IMR-90 (cell line): ENCODE measurements around the gene SRGAP2C.
"Not testable (repeated sequence)": the region's sequence is repeated elsewhere in the genome, so short reads cannot be mapped to it uniquely, and the experiment has no call there.

Experiments used
- CEBPB ChIP-seq: IDR thresholded peaks from 2 replicates; pipeline ENCODE4 v1.6.1; 2012; ENCODE audit warnings: low read depth, low read length, improper control_type of control experiment
- CHD1 ChIP-seq: IDR thresholded peaks from 2 replicates; pipeline ENCODE4 v1.6.1; 2012; ENCODE audit warnings: low read depth, low read length, improper control_type of control experiment
- CTCF ChIP-seq: conservative IDR thresholded peaks from 2 replicates; pipeline ENCODE4 v1.5.1; 2012; ENCODE audit warnings: mild to moderate bottlenecking, low read depth, low read length, improper control_type of control experiment
- ELK1 ChIP-seq: fragments of 150-350 bp; IDR thresholded peaks from 2 replicates; pipeline ENCODE4 v1.6.1; 2016; ENCODE audit warnings: low read depth, mild to moderate bottlenecking, low read length, moderate library complexity, borderline replicate concordance
- FOS ChIP-seq: fragments of 150-350 bp; IDR thresholded peaks from 2 replicates; pipeline ENCODE4 v1.6.1; 2016; ENCODE audit warnings: low read depth, low read length
- MAFK ChIP-seq: IDR thresholded peaks from 2 replicates; pipeline ENCODE4 v1.6.1; 2012; ENCODE audit warnings: low read depth, low read length, improper control_type of control experiment
- MAZ ChIP-seq: IDR thresholded peaks from 2 replicates; pipeline ENCODE4 v1.6.1; 2012; ENCODE audit warnings: low read depth, mild to moderate bottlenecking, low read length, improper control_type of control experiment, moderate library complexity, borderline replicate concordance
- MXI1 ChIP-seq: IDR thresholded peaks from 2 replicates; pipeline ENCODE4 v1.6.1; 2012; ENCODE audit warnings: low read depth, mild to moderate bottlenecking, low read length, moderate library complexity, borderline replicate concordance
- NFE2L2 ChIP-seq: fragments of 150-350 bp; IDR thresholded peaks from 2 replicates; pipeline ENCODE4 v1.6.1; 2016; ENCODE audit warnings: low read depth, mild to moderate bottlenecking, low read length
- POLR2A ChIP-seq: IDR thresholded peaks from 2 replicates; pipeline ENCODE4 v1.6.1; 2012; ENCODE audit warnings: mild to moderate bottlenecking, low read depth, low read length
- RCOR1 ChIP-seq: IDR thresholded peaks from 2 replicates; pipeline ENCODE4 v1.6.1; 2012; ENCODE audit warnings: mild to moderate bottlenecking, low read length, improper control_type of control experiment; ENCODE audit not compliant: insufficient replicate concordance
- RFX5 ChIP-seq: IDR thresholded peaks from 2 replicates; pipeline ENCODE4 v1.8.0; 2012; ENCODE audit warnings: low read depth, mild to moderate bottlenecking, low read length, moderate library complexity
- SMC3 ChIP-seq: fragments of 150-350 bp; IDR thresholded peaks from 2 replicates; pipeline ENCODE4 v1.6.1; 2016; ENCODE audit warnings: low read depth, mild to moderate bottlenecking, antibody characterized with exemption, low read length, moderate library complexity
- USF2 ChIP-seq: fragments of 150-350 bp; IDR thresholded peaks from 2 replicates; pipeline ENCODE4 v1.6.1; 2017; ENCODE audit warnings: mild to moderate bottlenecking, antibody characterized with exemption, low read length, low read depth

- not testable (repeated sequence) for TF ChIP-seq CTCF, POLR2A, MAFK, SMC3, USF2, FOS, RCOR1, NFE2L2, CEBPB, MXI1, ELK1, RFX5, MAZ, CHD1
Observed at GRCh38 chr1:121400541-121401310, 216.0 kb downstream of the SRGAP2C start.
